Subcutaneous adipose tissue (tissue), 4 donors: ENCODE results near the gene C1QL2. TPM values are rescaled to one million over a fixed set of nuclear protein-coding genes. Genes with fewer than 3 reads are reported as not detected.

Experiments used
- small RNA-seq: library from RNA; depleted of rRNA; stranded (forward); fragments of <200 nt; gene quantifications from one replicate; pipeline ENCODE3, GENCODE V24; 2016
- total RNA-seq, 4 donors: library from RNA; depleted of rRNA; stranded (reverse); fragments of >200 nt; gene quantifications; one replicate each; pipeline ENCODE4 v1.1.0, GENCODE V29; 2016
- TF ChIP-seq, protein P1 (sequence below): fragments of 450-650 bp; IDR thresholded peaks from one replicate; pipeline ENCODE4 v1.5.1; 2016; ENCODE audit warnings: low read depth, mild to moderate bottlenecking, control low read depth, antibody characterized with exemption, moderate library complexity

C1QL2 gene
- total RNA-seq, 4 donors from 2014 or later, result not detected

DNA sequence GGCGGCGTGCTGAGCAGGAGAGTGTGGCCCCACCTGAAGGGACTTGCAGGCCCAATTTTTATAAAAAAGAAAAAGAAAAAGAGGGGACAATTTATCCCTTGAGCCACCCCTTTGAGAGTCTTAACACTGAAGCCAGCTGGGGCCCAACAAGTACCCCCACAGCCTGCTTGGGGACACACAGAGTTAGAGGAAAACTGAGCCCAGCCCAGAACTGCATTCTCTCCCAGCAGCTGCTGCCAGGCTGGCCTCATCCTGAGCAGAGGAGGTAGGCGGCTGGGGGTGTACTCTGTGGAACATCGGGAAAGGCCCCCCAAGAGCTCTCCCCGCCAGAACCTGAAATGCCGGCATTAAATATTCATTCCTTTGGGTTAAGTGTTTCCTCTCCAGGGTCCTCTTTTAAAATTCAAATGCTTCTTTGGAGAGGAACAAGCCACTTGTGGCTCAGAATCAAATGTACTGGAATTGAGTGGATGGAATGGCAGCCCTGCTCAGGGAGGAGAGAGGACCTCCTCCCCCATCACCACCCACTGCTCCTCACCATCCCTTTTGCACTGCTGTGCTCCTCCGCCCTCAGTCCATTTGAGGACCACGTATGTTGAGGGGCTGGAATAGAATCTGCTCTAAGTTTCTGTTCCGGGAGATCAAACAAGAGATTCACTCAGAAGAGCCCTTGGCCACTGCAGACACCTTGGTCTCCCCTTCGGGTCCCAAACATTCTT lies 45.6 kb downstream of the C1QL2 start:
- TF ChIP-seq, protein P1, sequence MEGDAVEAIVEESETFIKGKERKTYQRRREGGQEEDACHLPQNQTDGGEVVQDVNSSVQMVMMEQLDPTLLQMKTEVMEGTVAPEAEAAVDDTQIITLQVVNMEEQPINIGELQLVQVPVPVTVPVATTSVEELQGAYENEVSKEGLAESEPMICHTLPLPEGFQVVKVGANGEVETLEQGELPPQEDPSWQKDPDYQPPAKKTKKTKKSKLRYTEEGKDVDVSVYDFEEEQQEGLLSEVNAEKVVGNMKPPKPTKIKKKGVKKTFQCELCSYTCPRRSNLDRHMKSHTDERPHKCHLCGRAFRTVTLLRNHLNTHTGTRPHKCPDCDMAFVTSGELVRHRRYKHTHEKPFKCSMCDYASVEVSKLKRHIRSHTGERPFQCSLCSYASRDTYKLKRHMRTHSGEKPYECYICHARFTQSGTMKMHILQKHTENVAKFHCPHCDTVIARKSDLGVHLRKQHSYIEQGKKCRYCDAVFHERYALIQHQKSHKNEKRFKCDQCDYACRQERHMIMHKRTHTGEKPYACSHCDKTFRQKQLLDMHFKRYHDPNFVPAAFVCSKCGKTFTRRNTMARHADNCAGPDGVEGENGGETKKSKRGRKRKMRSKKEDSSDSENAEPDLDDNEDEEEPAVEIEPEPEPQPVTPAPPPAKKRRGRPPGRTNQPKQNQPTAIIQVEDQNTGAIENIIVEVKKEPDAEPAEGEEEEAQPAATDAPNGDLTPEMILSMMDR, result no peak

DNA sequence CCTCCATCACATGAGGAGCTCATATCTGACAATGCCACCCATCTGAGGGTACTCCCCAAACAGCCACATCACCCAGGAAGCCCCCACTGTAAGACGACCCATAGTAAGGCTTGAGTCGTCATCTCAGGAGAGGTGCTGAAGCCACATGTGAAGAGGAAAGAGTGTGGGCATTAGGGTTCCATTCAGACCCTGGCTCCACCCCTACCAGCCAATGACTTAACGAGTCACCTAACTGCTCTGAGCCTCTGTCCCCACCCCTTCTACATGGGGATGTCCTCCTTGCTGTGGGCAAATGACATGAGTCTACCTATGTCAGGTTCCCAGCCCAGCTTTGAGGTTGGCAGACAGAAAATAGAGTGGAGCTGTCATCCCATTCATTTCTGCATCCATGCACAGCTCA lies 46.3 kb downstream of the C1QL2 start:
- TF ChIP-seq, protein P1, result no peak

DNA sequence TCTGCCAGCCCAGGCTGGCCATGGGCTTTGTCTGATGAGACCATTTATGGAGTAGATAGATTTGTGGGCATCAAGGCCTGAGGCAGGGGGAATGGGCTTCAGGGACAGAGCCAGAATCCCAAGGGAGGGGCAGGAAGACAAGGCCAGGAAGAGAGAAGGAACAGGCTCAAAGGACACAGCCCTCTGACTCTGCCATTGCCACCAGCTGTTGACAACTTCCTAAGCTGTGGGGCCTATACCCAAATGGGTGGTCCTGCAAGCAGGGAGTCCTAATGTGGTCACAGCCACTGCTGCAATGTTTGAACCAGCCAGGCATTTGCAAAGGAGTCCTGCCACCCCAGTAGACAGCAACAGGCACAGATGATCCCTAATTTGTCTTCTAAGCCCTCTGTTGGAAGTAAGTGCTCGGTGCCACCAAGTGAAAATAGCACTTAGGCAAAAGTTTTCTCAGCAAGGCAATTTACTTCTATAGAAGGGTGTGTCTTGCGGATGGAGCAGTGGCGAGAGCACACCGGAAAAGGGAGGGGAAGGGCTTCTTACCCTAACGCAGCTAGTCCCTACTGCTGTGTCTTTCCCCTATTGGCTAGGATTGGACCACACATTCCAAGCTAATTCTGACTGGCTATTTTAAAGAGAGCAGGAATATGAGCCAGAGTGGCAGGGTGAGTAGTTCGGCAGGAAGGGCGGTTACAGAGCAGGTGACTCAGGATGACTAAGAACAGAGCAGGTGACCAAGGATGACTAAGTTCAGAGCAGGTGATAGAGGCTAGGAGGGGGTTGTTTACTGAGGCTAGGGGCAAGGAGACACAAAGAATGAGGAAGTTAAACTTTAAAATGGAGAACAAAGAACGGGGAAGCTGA lies 47.2 kb downstream of the C1QL2 start:
- TF ChIP-seq, protein P1, result no peak

DNA sequence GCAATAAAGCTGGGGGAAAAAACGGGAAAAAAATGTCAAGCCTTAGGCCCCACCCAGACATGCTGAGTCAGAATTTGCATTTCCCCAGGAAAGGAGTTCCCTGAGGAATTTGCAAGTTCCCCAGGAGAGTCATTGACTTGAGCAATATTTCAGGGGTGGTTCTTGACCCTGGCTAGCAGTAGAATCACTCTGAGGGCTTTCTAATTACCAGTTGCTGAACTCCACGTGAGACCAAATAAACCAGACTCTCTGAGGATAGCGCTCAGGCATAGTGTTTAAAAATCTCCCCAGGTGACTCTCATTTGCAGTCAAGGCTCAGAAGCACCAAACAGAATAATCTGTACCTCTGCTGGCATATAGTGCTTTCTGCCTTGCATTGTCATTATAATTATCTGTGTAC lies 48.7 kb downstream of the C1QL2 start:
- TF ChIP-seq, protein P1, result no peak

DNA sequence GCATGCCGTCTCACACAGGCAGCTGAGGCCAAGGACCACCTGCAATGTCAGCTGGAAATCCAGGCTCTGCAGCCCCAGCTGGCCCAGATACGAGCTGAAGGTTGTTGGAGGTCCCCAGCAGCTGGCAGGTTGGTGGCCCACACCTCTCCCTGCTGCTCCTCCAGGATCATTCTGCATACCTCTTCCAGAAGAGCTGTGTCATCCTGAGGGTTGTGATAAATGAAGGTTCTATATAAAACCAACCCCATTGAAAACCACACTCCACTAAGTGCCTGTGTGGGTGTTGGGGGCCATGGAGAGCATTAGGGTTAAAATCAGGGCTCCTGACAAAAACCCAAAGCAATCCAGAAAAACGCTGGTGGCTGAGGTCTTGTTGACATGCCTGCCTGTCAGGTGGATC lies 50.4 kb downstream of the C1QL2 start:
- TF ChIP-seq, protein P1, result no peak

DNA sequence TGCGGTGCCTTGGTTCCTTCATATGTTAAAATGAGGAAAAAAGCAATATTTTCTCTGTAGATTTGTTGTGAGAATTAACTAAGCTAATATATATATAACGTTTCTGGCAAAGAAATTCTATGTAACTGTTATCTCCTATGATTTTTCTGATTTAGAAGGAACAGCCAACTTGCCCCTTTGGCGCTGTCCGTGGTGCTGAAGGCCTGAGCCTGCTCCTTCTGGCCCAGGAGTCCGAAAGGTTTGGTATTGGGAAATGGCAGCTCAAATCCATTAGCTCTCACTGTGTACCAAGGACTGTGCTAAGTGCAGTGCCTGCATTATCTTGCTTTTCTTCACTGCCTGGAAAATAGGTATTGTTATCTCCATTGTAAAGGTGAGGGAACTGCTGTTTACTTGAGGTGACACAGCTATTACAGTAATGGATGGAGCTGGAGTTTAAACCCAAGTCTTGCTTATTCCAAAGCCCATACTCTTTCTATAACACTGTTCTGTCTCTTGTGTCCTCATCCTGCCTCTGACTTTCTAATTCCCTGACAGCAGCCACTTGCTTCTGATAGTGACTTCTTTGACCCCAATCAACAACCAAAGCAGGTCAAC lies 52.2 kb downstream of the C1QL2 start:
- TF ChIP-seq, protein P1, result no peak

Small RNA genes lying within 50 kb of the gene (small RNA-seq; reads per million reads assigned to genes)
- not detected for gene RN7SL468P

Other genes with a start within 250 kb of the C1QL2 start
- 10 to 100 TPM; 19.6 to 84.8 (median 22.7) TPM for gene MARCO, start 216.6 kb downstream of the C1QL2 start, total RNA-seq
- gene STEAP3, start 65.1 kb upstream of the C1QL2 start, total RNA-seq, result 10 to 100 TPM; 11.0 to 17.9 (median 14.4) TPM
- gene C2orf76, start 208.1 kb upstream of the C1QL2 start, total RNA-seq, result 10 to 100 TPM in 3 of 4 donors, 1 to 10 TPM in 1; 6.8 to 32.4 (median 15.3) TPM
- 100 to 1,000 TPM; 187 to 480 (median 327) TPM for gene DBI, start 208.2 kb upstream of the C1QL2 start, total RNA-seq